MCF 10A (cell line): ENCODE data around the gene ABCC1. TPM values are rescaled to one million over a fixed set of nuclear protein-coding genes. Genes with fewer than 3 reads are reported as not detected.

Experiments
- BruUV-seq: library from RNA; stranded (reverse); fragments of 400-500 nt; replicated peaks from 2 replicates; lab custom pipeline; 2021; lab: Mats Ljungman, UMichigan
- CTCF ChIA-PET: fragments of 300-600 bp; sonication (Branson Sonifier 250); formaldehyde crosslinking; extraction: SDS; loops from one replicate; lab custom pipeline; 2021; ENCODE audit warnings: antibody characterized with exemption, inconsistent platforms; lab: Yijun Ruan, JAX
- POLR2A ChIA-PET: fragments of 300-600, 350-650 bp; sonication (Branson Sonifier 250); formaldehyde crosslinking; extraction: SDS; loops from one replicate; lab custom pipeline; 2020; ENCODE audit warnings: antibody characterized with exemption, inconsistent platforms; lab: Yijun Ruan, JAX
- DNase-seq: peaks from one replicate; pipeline ENCODE4 v3.0.0-alpha.2; 2018; ENCODE audit not compliant: unreplicated experiment
- H3K27ac Mint-ChIP-seq: one replicate; pipeline ENCODE4 v1.8.0; 2022; ENCODE audit warnings: mild to moderate bottlenecking, low read depth, mixed read lengths; ENCODE audit not compliant: unreplicated experiment
- H3K27me3 Mint-ChIP-seq: one replicate; pipeline ENCODE4 v1.8.0; 2022; ENCODE audit warnings: mixed read lengths; ENCODE audit not compliant: insufficient read depth, unreplicated experiment
- H3K36me3 Mint-ChIP-seq: one replicate; pipeline ENCODE4 v1.8.0; 2022; ENCODE audit warnings: mild to moderate bottlenecking, moderate library complexity, mixed read lengths; ENCODE audit not compliant: insufficient read depth, unreplicated experiment
- H3K4me1 Mint-ChIP-seq: one replicate; pipeline ENCODE4 v1.8.0; 2022; ENCODE audit warnings: mixed read lengths; ENCODE audit not compliant: insufficient read depth, unreplicated experiment
- H3K4me3 Mint-ChIP-seq: one replicate; pipeline ENCODE4 v1.8.0; 2022; ENCODE audit warnings: mild to moderate bottlenecking, moderate library complexity, mixed read lengths; ENCODE audit not compliant: unreplicated experiment
- H3K9me3 Mint-ChIP-seq: one replicate; pipeline ENCODE4 v1.8.0; 2022; ENCODE audit warnings: mixed read lengths; ENCODE audit not compliant: unreplicated experiment
- intact Hi-C: fragments of 100-400 bp; cut with micrococcal nuclease; formaldehyde crosslinking; loops from 2 replicates; pipeline ENCODE4 v1.14.1; 2022
- total RNA-seq: library from RNA; stranded (reverse); gene quantifications from 2 replicates; pipeline ENCODE4 v1.2.3, GENCODE V29; 2022
- TF ChIP-seq, protein P1 (sequence below): fragments of 200-600 bp; IDR thresholded peaks from one replicate; pipeline ENCODE4 v1.8.0; 2022; ENCODE audit warnings: antibody characterized with exemption, mild to moderate bottlenecking; ENCODE audit not compliant: unreplicated experiment

Gene ABCC1
- total RNA-seq, 1 experiment from 2014 or later: 72.5 TPM

DNA sequence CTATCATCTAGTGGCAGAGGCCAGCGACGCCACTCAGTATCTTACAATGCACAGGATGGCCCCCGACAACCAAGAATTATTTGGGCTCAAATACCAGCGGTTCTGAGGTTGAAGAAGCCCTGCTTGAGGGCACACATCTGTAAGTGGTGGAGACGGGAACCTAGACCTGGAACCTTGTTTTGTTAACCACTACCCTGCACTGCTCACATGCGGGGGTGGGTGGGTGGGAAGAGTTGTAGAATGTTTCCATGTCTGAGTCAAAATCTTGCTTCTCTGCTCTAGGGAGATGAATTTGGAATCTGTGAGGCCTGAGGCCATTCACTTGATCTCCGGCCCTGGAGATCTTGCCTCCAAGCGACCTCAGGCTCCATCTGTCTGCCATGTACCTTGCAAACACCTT lies 44.1 kb downstream of the ABCC1 start:
- H3K9me3 Mint-ChIP-seq: no peaks in the 10 kb centered on the region
- DNase-seq: no peak
- intact Hi-C loops: no loop called here
- POLR2A ChIA-PET: no interaction called here
- CTCF ChIA-PET: interaction anchor here (0.9 kb wide), 1 partner anchor 121 kb away, joined by 3 read pairs; no protein-coding TSS in a partner anchor
- no peaks in the 10 kb centered on the region for H3K27me3 Mint-ChIP-seq
- H3K36me3 Mint-ChIP-seq: peaks cover 10% of the 10 kb centered on the region
- TF ChIP-seq, protein P1, sequence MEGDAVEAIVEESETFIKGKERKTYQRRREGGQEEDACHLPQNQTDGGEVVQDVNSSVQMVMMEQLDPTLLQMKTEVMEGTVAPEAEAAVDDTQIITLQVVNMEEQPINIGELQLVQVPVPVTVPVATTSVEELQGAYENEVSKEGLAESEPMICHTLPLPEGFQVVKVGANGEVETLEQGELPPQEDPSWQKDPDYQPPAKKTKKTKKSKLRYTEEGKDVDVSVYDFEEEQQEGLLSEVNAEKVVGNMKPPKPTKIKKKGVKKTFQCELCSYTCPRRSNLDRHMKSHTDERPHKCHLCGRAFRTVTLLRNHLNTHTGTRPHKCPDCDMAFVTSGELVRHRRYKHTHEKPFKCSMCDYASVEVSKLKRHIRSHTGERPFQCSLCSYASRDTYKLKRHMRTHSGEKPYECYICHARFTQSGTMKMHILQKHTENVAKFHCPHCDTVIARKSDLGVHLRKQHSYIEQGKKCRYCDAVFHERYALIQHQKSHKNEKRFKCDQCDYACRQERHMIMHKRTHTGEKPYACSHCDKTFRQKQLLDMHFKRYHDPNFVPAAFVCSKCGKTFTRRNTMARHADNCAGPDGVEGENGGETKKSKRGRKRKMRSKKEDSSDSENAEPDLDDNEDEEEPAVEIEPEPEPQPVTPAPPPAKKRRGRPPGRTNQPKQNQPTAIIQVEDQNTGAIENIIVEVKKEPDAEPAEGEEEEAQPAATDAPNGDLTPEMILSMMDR: no peak
- H3K4me3 Mint-ChIP-seq: no peak overlapping the region
- BruUV-seq: no TSS peak
- H3K27ac Mint-ChIP-seq: no peak overlapping the region
- H3K4me1 Mint-ChIP-seq: peaks cover 35% of the 10 kb centered on the region

DNA sequence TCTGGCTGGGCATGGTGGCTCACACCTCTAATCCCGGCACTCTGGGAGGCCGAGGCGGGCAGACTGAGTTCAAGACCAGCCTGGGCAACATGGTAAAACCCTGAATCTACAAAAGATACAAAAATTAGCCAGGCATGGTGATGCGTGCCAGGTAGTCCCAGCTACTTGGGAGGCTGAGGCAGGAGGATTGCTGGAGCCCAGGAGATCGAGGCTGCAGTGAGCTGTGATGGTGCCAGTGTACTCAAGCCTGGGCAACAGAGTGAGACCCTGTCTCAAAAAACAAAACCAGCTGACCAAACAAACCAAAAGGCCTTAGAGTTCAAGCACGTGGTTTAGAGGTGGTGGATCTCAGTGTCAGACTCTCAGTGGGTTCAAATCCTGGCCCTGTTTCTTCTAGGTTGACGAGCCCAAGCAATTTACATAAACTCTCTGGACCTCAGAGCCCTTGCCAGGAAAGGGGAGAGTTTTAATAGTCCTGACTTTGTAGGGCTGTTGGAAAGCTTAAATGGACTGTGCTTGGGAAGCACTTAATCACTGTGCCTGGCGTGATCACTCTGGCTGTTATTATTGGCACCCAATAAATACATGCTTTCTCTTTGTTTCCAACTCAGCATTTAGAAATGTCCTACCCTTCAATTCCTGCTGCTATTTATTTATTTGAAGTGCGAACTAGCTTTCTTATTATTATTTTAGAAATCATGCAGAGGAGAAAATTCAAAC lies 44.7 kb downstream of the ABCC1 start:
- peak overlapping the region; percentile 23 for H3K27ac Mint-ChIP-seq
- DNase-seq: peak; percentile 37
- BruUV-seq: no TSS peak
- peaks cover 35% of the 10 kb centered on the region for H3K4me1 Mint-ChIP-seq
- H3K9me3 Mint-ChIP-seq: no peaks in the 10 kb centered on the region
- intact Hi-C loops: no loop called here
- peak overlapping the region; percentile 10 for H3K4me3 Mint-ChIP-seq
- TF ChIP-seq, protein P1: no peak
- CTCF ChIA-PET: interaction anchor here (0.9 kb wide), 2 partner anchors 119 to 121 kb away, joined by 3 read pairs; no protein-coding TSS in a partner anchor
- POLR2A ChIA-PET: no interaction called here
- H3K27me3 Mint-ChIP-seq: no peaks in the 10 kb centered on the region
- H3K36me3 Mint-ChIP-seq: peaks cover 10% of the 10 kb centered on the region

DNA sequence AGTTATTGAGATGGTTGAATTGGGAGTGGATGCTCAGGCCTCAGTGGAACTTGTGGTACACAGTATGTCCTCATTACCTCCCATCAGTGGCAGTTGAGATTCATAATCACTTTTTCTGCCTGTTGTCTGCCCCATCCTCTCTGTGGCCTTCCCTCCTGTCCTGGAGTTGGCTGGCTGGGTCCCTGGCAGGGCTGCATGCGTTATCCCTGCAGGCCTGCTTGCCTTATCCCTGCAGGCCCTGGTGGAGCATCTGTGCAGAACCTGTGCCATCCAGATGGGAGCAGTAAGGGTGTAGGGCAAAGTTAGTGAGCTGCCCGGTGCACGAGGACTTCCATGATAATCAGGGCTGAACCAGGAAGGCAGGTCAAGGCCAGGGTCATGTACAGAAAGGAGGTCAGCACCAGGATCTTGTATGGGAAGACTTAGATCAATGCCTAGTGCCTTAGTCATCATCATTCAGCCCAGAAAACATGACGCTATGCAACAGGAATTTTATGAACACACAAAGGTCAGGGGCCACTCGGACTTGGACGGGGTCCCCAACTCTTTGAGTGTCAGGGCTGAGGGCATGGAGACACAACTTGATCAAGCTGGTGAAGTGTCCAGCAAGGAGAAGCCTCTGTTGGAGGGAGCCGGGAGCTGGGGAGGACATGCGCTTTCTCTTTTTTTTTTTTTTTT lies 47.2 kb downstream of the ABCC1 start:
- Mint-ChIP-seq H3K4me3 (no peak overlapping the region), H3K4me1 (peaks cover 24% of the 10 kb centered on the region), H3K27me3 (no peaks in the 10 kb centered on the region), H3K36me3 (peaks cover 10% of the 10 kb centered on the region), H3K27ac (peak overlapping the region; percentile 39), H3K9me3 (no peaks in the 10 kb centered on the region)
- ChIA-PET POLR2A (interaction anchor here (0.5 to 2.3 kb wide), 3 partner anchors 23 to 208 kb away, joined by 3 to 8 read pairs (median 3); no protein-coding TSS in a partner anchor), CTCF (no interaction called here)
- intact Hi-C loops: no loop called here
- BruUV-seq: no TSS peak
- TF ChIP-seq, protein P1: no peak
- DNase-seq: peak; percentile 88

DNA sequence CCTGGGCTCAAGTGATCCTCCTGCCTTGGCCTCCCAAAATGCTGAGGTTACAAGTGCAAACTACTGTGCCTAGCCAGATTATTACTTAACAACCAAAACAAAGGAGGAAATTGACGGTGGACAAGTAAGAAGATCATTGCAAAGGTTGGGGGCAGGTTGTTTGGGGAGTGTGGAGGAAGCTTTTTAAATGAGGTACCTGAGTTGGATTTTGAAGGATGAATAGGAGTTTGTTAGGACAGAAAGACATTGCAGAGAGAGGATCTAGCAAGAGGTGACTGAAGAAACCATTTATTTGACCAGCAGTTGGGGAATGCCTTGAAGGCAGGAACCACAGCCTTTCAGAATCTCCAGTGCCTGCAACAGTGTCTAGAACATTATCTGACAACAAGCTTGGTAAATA lies 51.3 kb downstream of the ABCC1 start:
- BruUV-seq: no TSS peak
- TF ChIP-seq, protein P1: no peak
- H3K9me3 Mint-ChIP-seq: no peaks in the 10 kb centered on the region
- no peaks in the 10 kb centered on the region for H3K27me3 Mint-ChIP-seq
- ChIA-PET POLR2A (no interaction called here), CTCF (interaction anchor here (0.6 to 1.4 kb wide), 4 partner anchors 14 to 123 kb away, joined by 3 to 4 read pairs (median 3); no protein-coding TSS in a partner anchor)
- peaks cover 6% of the 10 kb centered on the region for H3K36me3 Mint-ChIP-seq
- H3K4me1 Mint-ChIP-seq: peaks cover 30% of the 10 kb centered on the region
- no peak overlapping the region for H3K4me3 Mint-ChIP-seq
- H3K27ac Mint-ChIP-seq: no peak overlapping the region
- intact Hi-C loops: no loop called here
- DNase-seq: no peak
